Omental fat pad (tissue), 4 donors: ENCODE measurements around the gene CCDC150. TPM values are rescaled to one million over a fixed set of nuclear protein-coding genes. Genes with fewer than 3 reads are reported as not detected.

ENCODE experiments used
- ATAC-seq: fragments of 150-250 bp; one replicate; pipeline ENCODE4 v1.9.1; 2016; ENCODE audit warnings: mild to moderate bottlenecking, moderate library complexity; ENCODE audit not compliant: low FRiP score
- DNase-seq: peaks from one replicate; pipeline ENCODE4 v3.0.0-alpha.2; 2019; ENCODE audit warnings: low spot score
- total RNA-seq, 4 donors: library from RNA; depleted of rRNA; stranded (reverse); fragments of >200 nt; gene quantifications; one replicate each; pipeline ENCODE4 v1.1.0, GENCODE V29; 2016
- TF ChIP-seq, protein P1 (sequence below), 3 donors: fragments of 450-650 bp; IDR thresholded peaks; one replicate each; pipeline ENCODE4 v1.5.1; 2016 to 2017; ENCODE audit warnings: antibody characterized with exemption in 3 of 3, mild to moderate bottlenecking in 3 of 3, moderate library complexity in 2 of 3

The CCDC150 gene
- 1 to 10 TPM in 2 of 4 donors, under 1 TPM in 1, not detected in 1; 0.72 to 2.0 (median 1.4) TPM for total RNA-seq

- TF ChIP-seq, protein P1, sequence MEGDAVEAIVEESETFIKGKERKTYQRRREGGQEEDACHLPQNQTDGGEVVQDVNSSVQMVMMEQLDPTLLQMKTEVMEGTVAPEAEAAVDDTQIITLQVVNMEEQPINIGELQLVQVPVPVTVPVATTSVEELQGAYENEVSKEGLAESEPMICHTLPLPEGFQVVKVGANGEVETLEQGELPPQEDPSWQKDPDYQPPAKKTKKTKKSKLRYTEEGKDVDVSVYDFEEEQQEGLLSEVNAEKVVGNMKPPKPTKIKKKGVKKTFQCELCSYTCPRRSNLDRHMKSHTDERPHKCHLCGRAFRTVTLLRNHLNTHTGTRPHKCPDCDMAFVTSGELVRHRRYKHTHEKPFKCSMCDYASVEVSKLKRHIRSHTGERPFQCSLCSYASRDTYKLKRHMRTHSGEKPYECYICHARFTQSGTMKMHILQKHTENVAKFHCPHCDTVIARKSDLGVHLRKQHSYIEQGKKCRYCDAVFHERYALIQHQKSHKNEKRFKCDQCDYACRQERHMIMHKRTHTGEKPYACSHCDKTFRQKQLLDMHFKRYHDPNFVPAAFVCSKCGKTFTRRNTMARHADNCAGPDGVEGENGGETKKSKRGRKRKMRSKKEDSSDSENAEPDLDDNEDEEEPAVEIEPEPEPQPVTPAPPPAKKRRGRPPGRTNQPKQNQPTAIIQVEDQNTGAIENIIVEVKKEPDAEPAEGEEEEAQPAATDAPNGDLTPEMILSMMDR (IDR thresholded peaks at IDR 0.05): no peak
- ATAC-seq (peak; percentile 100), DNase-seq (peak; percentile 65)
Measured at GRCh38 chr2:196639180-196640030, at the start of gene CCDC150. Gene CCDC150 (plus strand): TSS chr2:196639715. CDS start chr2:196639767, 52 bp downstream.

- TF ChIP-seq, protein P1 (IDR thresholded peaks at IDR 0.05): no peak
- ATAC-seq (no peak), DNase-seq (no peak)
Measured at GRCh38 chr2:196590286-196590685, 49.2 kb upstream of the CCDC150 start.

DNA sequence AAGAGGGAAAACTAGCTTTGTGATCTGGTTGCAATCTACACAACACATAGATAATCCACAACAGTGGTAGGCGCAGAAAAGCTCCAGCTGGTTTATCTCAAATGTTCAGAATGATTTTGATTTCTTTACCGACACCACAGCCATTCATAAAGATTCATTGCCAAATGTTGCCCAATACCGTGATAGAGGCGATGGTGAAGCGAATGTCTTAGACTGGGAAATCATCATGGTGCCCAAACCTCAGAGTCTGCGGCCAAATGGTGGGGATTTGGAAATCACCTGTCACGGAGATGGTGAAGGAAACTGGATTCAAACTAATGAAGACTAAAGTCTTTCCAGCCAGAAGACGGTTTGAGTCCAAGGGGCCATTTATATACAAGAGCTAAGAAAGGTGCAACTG, 48.5 kb upstream of the CCDC150 start:
- no peak for ATAC-seq
- no peak for DNase-seq
- TF ChIP-seq, protein P1 (IDR thresholded peaks at IDR 0.05): no peak

GRCh38 chr2:196591621-196592022, 47.9 kb upstream of the CCDC150 start:
- DNase-seq (no peak), ATAC-seq (no peak)
- TF ChIP-seq, protein P1 (IDR thresholded peaks at IDR 0.05): no peak

- no peak for ATAC-seq
- TF ChIP-seq, protein P1 (IDR thresholded peaks at IDR 0.05): no peak
- DNase-seq: no peak
Measured at GRCh38 chr2:196592331-196592910, 47.1 kb upstream of the CCDC150 start.

GRCh38 chr2:196592911-196593881, 46.3 kb upstream of the CCDC150 start, which contains the start of gene HECW2:
Gene HECW2 (minus strand): TSS chr2:196593554.
- TF ChIP-seq, protein P1 (IDR thresholded peaks at IDR 0.05): no peak
- ATAC-seq (no peak), DNase-seq (no peak)
